Measurements from ENCODE around the gene AKAP5. TPM values are rescaled to one million over a fixed set of nuclear protein-coding genes. Genes with fewer than 3 reads are reported as not detected.

AKAP5 gene
- total and polyA plus RNA-seq, 9 of the 15 experiments (the other 6 are each of a cell fraction or from before 2014, with no cell fraction given), result 0.06 to 0.94 (median 0.34) TPM

DNA sequence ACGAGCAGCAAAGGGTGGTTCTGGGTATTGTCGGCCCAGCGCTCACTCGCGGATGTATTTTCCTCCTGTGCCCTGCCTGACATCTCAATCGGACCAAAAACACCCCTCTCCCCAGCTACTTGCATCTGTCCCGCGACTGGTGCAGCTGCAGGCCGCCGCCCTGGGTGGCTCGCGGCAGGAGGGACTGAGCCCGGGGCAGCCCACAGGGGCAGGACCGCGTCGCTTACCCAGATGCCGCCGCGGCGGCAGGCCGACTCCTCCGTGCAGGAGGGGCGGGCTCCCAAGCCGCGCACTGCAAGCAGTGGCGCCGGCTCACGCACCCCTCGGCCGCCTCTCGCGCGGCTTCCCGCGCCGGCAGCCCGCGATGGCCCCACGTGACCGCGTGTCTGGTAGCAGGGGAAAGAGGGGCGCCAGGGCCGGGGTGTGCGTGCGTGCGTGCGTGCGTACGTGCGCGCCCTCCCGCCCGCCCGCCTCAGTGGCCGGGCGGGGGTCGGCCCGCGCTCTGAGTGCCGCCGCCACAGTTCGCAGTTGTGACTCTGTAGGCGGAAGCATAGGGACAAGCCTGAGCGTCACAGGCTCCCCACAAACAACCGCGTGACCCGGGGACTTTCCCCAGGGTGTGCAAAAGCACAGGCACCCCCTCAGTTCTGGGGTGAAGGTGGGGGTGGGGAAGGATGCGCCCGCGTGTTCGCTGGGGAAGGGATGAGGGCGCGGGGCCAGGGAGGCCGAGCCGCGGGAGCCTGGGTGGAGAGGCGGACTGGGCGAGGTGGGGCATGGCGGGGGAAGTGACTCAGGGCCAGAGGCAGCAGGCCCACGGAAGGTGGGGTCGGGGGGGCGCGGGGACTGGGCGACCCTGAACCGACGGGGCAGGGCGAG lies 38.4 kb downstream of the AKAP5 start, which contains the start of gene ZBTB25 (continued):
- TF ChIP-seq CREB1 (IDR thresholded peaks at IDR 0.05) (0 out of 2 replicates have a peak, but pooled peaks have one; percentile 15), CREB1 (CRISPR knock-in tag; IDR thresholded peaks at IDR 0.05) (peak; percentile 51; the same call in 1 of the 2 replicates), ZC3H4 (CRISPR knock-in tag; IDR thresholded peaks at IDR 0.05; ENCODE audit: borderline replicate concordance) (0 out of 2 replicates have a peak, but pooled peaks have one; percentile 76), ZNF282 (CRISPR knock-in tag; IDR thresholded peaks at IDR 0.05) (0 out of 2 replicates have a peak, but pooled peaks have one; percentile 32), EGR1 (conservative IDR thresholded peaks at IDR 0.05) (no peak), MAZ (CRISPR knock-in tag; conservative IDR thresholded peaks at IDR 0.05 in 1 of 2, IDR thresholded peaks at IDR 0.05 in 1 of 2) (no peak; a peak in 2 of 4 replicates), ZNF696 (CRISPR knock-in tag; conservative IDR thresholded peaks at IDR 0.05) (no peak), GATA2 (CRISPR knock-in tag; IDR thresholded peaks at IDR 0.05) (no peak), POLR2AphosphoS5 (IDR thresholded peaks at IDR 0.05; ENCODE audit: control insufficient read depth, insufficient read depth, low read depth, low read length) (peak; percentile 12; the same call in 1 of the 2 replicates), TOE1 (IDR thresholded peaks at IDR 0.05; ENCODE audit: borderline replicate concordance) (no peak), TOE1 (CRISPR knock-in tag; IDR thresholded peaks at IDR 0.05; ENCODE audit: borderline replicate concordance, low read depth) (no peak), CXXC5 (CRISPR knock-in tag; IDR thresholded peaks at IDR 0.05) (peak; percentile 91), FOSL1 (tag; conservative IDR thresholded peaks at IDR 0.05) (peak; percentile 49), TARDBP (IDR thresholded peaks at IDR 0.05) (no peak), ZNF561 (CRISPR knock-in tag; conservative IDR thresholded peaks at IDR 0.05) (no peak), TCFL5 (CRISPR knock-in tag; conservative IDR thresholded peaks at IDR 0.05) (no peak), CBX5 (IDR thresholded peaks at IDR 0.05; ENCODE audit: borderline replicate concordance, low read depth) (no peak)
- TF ChIP-seq, protein P1, sequence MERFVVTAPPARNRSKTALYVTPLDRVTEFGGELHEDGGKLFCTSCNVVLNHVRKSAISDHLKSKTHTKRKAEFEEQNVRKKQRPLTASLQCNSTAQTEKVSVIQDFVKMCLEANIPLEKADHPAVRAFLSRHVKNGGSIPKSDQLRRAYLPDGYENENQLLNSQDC (CRISPR knock-in tag; IDR thresholded peaks at IDR 0.05), result peak; percentile 11; the same call in 1 of the 2 replicates
- TF ChIP-seq, protein P2, sequence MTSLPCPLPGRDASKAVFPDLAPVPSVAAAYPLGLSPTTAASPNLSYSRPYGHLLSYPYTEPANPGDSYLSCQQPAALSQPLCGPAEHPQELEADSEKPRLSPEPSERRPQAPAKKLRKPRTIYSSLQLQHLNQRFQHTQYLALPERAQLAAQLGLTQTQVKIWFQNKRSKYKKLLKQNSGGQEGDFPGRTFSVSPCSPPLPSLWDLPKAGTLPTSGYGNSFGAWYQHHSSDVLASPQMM (CRISPR knock-in tag; IDR thresholded peaks at IDR 0.05), result no peak
- TF ChIP-seq, protein P3, sequence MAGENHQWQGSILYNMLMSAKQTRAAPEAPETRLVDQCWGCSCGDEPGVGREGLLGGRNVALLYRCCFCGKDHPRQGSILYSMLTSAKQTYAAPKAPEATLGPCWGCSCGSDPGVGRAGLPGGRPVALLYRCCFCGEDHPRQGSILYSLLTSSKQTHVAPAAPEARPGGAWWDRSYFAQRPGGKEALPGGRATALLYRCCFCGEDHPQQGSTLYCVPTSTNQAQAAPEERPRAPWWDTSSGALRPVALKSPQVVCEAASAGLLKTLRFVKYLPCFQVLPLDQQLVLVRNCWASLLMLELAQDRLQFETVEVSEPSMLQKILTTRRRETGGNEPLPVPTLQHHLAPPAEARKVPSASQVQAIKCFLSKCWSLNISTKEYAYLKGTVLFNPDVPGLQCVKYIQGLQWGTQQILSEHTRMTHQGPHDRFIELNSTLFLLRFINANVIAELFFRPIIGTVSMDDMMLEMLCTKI (IDR thresholded peaks at IDR 0.05; ENCODE audit: partially characterized antibody), result no peak
- TF ChIP-seq, protein P4, sequence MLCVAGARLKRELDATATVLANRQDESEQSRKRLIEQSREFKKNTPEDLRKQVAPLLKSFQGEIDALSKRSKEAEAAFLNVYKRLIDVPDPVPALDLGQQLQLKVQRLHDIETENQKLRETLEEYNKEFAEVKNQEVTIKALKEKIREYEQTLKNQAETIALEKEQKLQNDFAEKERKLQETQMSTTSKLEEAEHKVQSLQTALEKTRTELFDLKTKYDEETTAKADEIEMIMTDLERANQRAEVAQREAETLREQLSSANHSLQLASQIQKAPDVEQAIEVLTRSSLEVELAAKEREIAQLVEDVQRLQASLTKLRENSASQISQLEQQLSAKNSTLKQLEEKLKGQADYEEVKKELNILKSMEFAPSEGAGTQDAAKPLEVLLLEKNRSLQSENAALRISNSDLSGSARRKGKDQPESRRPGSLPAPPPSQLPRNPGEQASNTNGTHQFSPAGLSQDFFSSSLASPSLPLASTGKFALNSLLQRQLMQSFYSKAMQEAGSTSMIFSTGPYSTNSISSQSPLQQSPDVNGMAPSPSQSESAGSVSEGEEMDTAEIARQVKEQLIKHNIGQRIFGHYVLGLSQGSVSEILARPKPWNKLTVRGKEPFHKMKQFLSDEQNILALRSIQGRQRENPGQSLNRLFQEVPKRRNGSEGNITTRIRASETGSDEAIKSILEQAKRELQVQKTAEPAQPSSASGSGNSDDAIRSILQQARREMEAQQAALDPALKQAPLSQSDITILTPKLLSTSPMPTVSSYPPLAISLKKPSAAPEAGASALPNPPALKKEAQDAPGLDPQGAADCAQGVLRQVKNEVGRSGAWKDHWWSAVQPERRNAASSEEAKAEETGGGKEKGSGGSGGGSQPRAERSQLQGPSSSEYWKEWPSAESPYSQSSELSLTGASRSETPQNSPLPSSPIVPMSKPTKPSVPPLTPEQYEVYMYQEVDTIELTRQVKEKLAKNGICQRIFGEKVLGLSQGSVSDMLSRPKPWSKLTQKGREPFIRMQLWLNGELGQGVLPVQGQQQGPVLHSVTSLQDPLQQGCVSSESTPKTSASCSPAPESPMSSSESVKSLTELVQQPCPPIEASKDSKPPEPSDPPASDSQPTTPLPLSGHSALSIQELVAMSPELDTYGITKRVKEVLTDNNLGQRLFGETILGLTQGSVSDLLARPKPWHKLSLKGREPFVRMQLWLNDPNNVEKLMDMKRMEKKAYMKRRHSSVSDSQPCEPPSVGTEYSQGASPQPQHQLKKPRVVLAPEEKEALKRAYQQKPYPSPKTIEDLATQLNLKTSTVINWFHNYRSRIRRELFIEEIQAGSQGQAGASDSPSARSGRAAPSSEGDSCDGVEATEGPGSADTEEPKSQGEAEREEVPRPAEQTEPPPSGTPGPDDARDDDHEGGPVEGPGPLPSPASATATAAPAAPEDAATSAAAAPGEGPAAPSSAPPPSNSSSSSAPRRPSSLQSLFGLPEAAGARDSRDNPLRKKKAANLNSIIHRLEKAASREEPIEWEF (CRISPR knock-in tag; IDR thresholded peaks at IDR 0.05), result no peak

All from K562 (cell line).